Activated naive CD4-positive, alpha-beta T cell treated with Interleukin-2 at 50 U/mL for 16 hours (primary cell): ENCODE data around the gene KCNK16.

Experiments
- DNase-seq: peaks from one replicate; pipeline ENCODE4 v3.0.0-alpha.2; 2020

The KCNK16 gene

GRCh38 chr6:39341352-39341751, 18.9 kb upstream of the KCNK16 start:
- DNase-seq, result no peak

GRCh38 chr6:39339868-39340550, 17.5 kb upstream of the KCNK16 start:
- no peak for DNase-seq

- DNase-seq, result no peak
Measured at GRCh38 chr6:39339096-39339867, 16.8 kb upstream of the KCNK16 start.

DNA sequence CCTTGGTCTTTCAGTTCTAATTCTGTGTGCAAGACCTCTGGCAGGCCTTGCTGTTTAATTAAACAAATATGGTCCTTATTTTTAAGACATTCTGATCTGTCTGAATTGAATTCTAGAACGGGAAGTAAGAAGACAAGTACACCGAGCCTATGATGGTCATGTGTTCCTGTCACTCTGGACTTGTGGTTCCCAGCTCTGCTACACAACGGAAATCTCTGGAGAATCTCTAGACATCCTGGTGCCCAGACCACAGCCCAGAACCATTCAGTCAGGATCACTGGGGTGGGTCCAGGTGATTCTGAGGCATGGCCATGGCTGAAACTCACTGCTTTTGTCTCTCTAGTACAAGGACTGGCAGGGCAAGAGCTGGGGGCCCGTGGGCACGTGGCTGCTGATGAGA, 15.9 kb upstream of the KCNK16 start:
- no peak for DNase-seq

DNA sequence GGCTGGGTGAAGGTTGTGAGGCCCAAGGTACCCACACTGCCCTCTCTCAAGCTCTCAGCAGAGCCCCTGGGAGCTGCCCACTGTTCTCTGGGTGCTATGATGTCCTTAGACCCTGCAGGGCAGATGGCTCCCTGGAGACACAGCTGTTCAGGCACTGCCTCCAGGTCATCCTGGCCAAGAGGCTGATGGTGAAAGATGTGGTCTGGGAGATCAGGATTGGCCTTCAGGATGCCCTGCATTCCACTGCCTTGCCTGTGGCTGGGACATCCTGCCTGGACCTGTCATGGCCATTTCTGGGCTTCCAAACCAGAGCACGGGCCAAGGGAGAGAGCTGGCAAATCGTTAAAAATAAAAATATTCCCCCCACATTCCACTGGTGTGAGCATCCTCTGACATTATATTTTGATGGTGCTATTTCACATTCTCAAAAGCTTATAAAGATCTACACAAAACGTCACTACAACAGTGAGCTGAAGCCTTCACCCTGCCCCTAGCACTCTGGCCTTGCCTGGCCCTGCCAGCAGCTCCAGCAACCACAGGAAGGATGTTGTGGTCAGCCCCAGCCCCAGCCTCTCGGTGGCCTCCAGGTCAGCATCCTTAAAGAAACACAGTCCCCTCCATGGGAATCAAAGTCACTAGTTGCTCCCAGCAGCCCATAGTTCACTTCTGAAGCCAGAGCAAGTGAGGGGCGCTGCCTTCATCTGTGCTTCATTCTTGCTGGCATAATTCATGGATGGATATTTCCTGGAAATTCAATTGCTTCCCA, 13.5 kb upstream of the KCNK16 start:
- no peak for DNase-seq

DNA sequence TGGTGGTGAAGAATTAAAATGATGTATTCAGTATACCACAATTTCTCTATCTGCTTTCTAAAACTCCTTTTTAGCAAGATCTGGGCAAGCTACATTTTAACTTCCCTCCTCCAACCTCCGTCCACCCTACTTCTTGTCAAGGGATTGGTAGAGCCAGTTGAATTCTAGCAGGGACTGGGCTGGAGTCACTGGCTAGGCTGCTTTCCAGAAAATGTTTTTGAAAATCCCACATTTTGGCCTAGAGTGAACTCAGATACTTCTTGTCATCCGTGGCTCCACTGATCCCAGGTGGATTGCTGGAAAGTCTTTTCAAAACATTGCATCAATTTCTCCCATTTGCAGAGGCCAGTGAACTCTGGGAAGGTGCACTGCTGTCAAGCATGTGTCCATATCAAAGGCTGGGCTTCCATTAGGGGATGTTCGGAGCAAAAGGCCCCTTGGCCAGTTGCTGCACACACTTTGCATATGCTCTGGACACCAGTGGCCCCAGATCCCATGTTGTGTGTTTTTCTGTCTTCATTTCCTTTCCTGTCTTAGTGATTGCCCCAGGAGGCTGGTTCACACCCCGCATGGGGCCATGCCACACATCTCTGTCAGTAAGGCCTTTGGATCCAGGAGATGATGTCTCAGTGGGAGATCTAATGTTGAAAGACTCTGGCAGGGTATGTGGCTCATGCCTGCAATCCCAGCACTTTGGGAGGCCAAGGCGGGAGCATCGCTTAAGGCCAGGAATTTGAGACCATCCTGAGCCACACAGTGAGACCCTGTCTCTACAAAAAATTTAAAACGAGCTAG, 11.3 kb upstream of the KCNK16 start:
- no peak for DNase-seq

DNA sequence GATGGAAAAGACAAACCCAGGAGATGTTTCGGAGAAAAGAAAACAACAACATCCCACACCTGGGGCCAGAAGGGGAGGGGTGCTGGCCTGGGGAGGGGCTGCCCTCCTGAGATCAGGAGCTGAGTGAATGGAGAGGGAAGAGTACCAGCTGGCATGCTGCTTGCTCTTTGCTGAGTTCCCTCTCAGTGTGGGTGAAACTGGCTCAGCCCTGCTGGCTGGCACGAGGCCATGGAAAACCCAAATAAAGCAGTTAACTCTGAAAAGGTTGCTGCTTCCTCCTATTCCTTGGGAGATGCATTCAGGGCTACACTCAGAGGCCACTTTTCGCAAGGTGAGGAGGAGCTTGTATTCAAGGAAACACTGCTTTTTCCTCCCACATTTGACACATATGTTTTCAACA, 8.0 kb upstream of the KCNK16 start:
- no peak for DNase-seq

GRCh38 chr6:39330057-39330456, 7.6 kb upstream of the KCNK16 start:
- no peak for DNase-seq

DNA sequence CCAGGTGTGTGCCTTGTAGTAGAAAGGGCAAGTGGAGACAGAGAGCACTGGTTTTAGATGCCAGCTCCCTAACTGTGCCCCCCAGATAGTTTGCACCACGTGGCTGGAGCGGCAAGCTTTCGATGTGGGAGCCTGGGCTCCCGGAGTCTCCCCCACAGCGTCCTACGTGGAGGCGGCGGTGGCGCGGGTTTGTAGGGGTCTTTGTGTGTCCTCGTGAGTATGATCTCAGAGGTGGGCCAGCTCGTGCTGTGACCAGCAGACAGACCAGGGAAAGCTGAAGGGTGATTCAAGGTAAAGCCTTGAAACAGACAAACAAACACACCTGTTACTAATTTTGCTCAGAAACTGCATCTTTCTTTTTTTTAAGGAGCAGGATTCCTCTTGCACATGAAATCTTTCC, 5.6 kb upstream of the KCNK16 start:
- DNase-seq, result no peak

GRCh38 chr6:39327507-39327906, 5.0 kb upstream of the KCNK16 start:
- DNase-seq, result no peak

GRCh38 chr6:39321761-39322160, 741 bp downstream of the KCNK16 start:
- DNase-seq, result no peak

- DNase-seq, result no peak
Measured at GRCh38 chr6:39320363-39320984, 2.0 kb downstream of the KCNK16 start.

DNA sequence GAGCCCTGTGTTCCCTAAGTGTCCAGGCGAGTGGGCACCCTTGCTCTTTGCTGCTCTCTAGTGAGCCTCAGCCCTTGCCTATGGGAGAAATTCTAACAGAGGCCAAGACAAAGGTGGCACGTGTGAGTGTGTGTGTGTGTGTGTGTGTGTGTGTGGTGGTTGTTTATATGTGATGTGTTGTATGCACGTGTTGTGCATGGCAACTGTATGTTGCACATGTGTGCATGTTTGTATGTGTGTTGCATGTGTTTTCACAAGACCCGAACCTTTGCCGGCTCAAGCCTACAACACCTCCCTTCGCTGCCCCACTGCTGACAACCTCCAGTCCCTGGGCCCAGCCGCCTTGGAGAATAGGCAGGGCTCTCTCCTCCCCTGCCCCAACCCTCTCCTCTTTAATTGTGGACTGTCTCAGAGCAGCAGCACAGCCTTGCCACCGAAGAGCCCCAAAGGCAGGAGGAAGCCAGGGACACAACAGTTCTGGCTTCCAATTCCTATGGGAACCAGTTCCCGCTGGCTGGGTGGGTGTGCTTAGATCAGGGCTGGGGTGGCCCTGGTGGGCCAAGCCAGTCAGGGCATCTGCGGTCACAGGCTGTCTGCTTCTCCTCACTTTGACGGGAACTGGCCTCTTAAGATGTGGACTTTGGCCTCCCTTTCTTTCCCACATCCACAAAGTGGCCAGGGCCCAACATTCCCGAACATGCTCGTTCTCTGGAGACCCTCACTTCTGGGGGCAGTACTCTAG, 2.7 kb downstream of the KCNK16 start:
- no peak for DNase-seq

DNA sequence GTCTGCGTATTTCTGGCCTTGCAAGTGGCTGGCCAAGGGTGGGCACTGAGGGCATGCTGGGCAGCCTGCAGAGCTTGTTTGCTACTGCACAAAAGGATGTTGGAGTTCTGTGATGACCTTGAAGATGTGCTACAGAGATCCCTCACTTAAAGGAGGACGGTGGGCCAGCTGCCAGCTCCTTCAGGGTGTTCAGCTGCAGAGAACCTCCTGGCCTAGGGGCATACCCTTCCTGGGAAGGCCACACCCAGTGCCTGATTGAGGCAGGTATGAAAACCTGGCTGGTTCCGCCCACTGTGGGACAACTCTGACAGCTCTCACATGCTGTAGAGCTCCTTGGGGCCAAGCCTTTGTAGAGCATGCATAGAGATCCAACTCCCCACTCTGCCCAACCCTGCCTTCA, 5.2 kb downstream of the KCNK16 start:
- no peak for DNase-seq

DNA sequence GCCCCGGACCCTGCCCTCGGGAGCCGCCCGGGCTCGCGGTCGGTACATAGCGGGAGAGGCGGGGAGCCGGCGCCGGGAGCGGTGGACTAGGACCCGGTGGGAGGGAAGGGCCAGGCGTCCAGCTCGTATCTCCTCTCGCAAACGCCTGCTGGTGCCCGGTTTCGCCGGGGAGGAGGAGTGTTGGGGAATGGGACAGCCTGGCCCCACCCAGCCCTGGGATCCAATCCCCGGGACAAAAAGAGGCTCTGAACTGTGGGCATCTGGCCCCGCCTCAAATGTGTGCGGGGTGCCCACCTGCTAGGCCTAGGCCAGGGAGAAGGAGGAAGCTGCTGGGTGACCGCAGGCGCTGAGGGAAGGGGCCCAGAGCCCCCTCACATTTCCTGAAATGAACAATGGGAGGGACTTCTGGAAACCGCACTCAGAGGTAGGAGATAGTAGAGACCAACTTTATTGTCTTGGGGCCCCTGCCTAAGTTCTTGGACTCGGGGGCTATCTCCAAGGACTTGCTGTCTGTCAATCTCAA, 8.2 kb downstream of the KCNK16 start, which contains the start of gene KCNK17:
KCNK17 (minus strand) TSS at position 147 of the 523 bp plus-strand sequence; CDS start at position 48, 99 bp downstream.
- no peak for DNase-seq

GRCh38 chr6:39313526-39314272, 8.8 kb downstream of the KCNK16 start:
- no peak for DNase-seq

DNA sequence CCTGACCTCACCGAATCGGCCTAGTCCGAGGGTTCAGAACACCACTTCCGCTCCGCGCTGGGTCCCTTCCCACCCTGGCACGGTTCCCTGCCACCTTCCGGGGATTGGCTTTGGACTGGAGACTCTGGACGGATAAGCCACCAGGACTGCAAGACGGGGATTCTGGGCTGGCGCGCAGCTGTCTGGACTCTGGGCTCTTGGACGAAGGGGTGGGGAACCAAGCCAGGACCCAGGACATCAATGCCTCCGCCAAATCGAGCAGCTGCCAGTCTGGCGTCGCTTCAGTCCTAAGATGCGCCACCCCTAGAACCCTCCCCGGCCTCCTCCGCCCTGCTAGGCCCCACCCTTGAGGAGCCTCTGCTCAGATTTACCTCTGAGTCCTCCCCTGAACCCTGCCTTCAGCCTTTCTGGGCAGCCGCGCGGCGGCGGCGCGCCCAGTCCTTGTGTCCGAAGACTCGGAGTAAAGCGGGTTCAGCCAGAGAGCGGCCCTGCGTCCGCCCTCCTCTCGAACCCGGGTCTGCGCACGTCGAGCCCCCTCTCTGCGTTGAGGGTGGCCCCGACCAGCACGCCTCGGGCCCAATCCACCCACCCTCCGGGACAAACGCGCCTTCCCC, 9.5 kb downstream of the KCNK16 start:
- no peak for DNase-seq

GRCh38 chr6:39310542-39310941, 12.0 kb downstream of the KCNK16 start:
- no peak for DNase-seq

- peak; percentile 58 for DNase-seq
Measured at GRCh38 chr6:39309942-39310531, 12.5 kb downstream of the KCNK16 start.

DNA sequence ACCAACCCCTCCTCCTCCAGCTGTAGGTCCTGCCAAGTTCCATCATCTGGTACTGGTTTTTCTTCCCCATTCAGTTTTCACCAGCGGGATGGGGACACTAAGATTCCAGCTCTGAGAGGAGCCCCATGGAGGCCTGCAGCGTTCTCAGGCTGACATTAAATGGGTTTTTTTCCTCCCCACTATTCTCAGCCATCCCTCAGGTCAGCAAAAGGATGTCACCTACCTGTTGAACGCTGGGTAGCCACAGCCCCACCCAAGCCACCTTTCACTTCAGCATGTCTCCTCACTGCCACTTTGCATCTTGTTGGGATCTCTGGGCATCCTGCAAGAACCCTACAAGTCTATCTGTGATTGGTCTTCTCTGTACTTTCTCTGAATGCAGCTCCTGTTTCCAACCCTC, 15.0 kb downstream of the KCNK16 start:
- no peak for DNase-seq
